Small intestine (tissue), 16 donors: Measurements from ENCODE around the gene CAPZA2. TPM values are rescaled to one million over a fixed set of nuclear protein-coding genes. Genes with fewer than 3 reads are reported as not detected.
"Not testable (repeated sequence)": the region's sequence is repeated elsewhere in the genome, so short reads cannot be mapped to it uniquely, and the experiment has no call there.

Source experiments
- DNase-seq, 2 donors: peaks; one replicate each; pipeline versions ENCODE4 v3.0.0 to v3.0.0-alpha.2; 2013
- FAIRE-seq: peaks from 2 replicates; lab custom pipeline; 2012; peaks lifted over from hg19 to GRCh38; lab: Jason Lieb, UNC
- H3K27ac ChIP-seq, 3 donors: one replicate each; pipeline ENCODE4 v1.5.1; 2013; ENCODE audit warnings: low read length in 2 of 3, mild to moderate bottlenecking in 2 of 3, control low read depth in 1 of 3, inconsistent platforms in 1 of 3, low read depth in 1 of 3, moderate library complexity in 1 of 3
- H3K27me3 ChIP-seq, 3 donors: one replicate each; pipeline ENCODE4 v1.6.1; 2013; ENCODE audit warnings: low read length in 3 of 3, inconsistent platforms in 1 of 3; ENCODE audit not compliant: control insufficient read depth in 3 of 3, insufficient read depth in 3 of 3
- H3K36me3 ChIP-seq, 3 donors: one replicate each; pipeline ENCODE4 v1.6.1; 2013; ENCODE audit warnings: low read length in 3 of 3, inconsistent platforms in 1 of 3, low read depth in 1 of 3, mild to moderate bottlenecking in 1 of 3, moderate library complexity in 1 of 3; ENCODE audit not compliant: control insufficient read depth in 3 of 3, insufficient read depth in 2 of 3
- H3K4me1 ChIP-seq, 3 donors: one replicate each; pipeline ENCODE4 v1.6.1; 2013; ENCODE audit warnings: low read length in 2 of 3, inconsistent platforms in 1 of 3, low read depth in 1 of 3, mild to moderate bottlenecking in 1 of 3, moderate library complexity in 1 of 3; ENCODE audit not compliant: control insufficient read depth in 3 of 3, insufficient read depth in 2 of 3
- H3K4me3 ChIP-seq, 3 donors: one replicate each; pipeline ENCODE4 v1.5.1; 2013; ENCODE audit warnings: low read length in 3 of 3, control low read depth in 1 of 3, inconsistent platforms in 1 of 3, low read depth in 1 of 3, mild to moderate bottlenecking in 1 of 3, moderate library complexity in 1 of 3
- H3K9me3 ChIP-seq, 2 donors: one replicate each; pipeline ENCODE4 v1.6.1; 2013; ENCODE audit warnings: low read depth in 1 of 2, low read length in 1 of 2; ENCODE audit not compliant: control insufficient read depth in 2 of 2, insufficient read depth in 1 of 2
- WGBS, 3 donors: extraction: QIAGEN DNeasy Blood & Tissue Kit; methylation state at CpG; one replicate each; pipeline ENCODE4 v1.1.7; 2013; 5-methylcytosine and 5-hydroxymethylcytosine counted together
- long read RNA-seq, 10 donors: transcript quantifications; one replicate each; lab custom pipeline, GENCODE V29; 2026
- polyA plus RNA-seq, 4 donors: library from polyadenylated mRNA; stranded (reverse) in 3 of 4; unstranded in 1 of 4; fragments of 200-250 nt in 3 of 4; fragments of 120-200 nt in 1 of 4; gene quantifications; one replicate each; pipeline versions ENCODE4 v1.2.1 to v1.2.3, GENCODE V29; 2013
- donor health status: healthy with polysubstance abuse.
- donor health status: control.
- donor health status: control.
- donor health status: Bipolar disorder and iron deficiency.
- donor health status: healthy.

Gene CAPZA2
- polyA plus RNA-seq: 100 to 1,000 TPM in 1 of 4 donors, 10 to 100 TPM in 3; 84.6 to 140 (median 91.2) TPM
- long read RNA-seq, donor 1, full-length matches to known transcripts: 130 of 139 reads
- long read RNA-seq, donor 1, partial matches to known transcripts: 9 of 139 reads
- long read RNA-seq, donor 1, other reads (novel, unspliced or antisense): 0 of 139 reads
- long read RNA-seq, donor 2, full-length matches to known transcripts: 33 of 42 reads
- long read RNA-seq, donor 2, partial matches to known transcripts: 9 of 42 reads
- long read RNA-seq, donor 2, other reads (novel, unspliced or antisense): 0 of 42 reads
- long read RNA-seq, donor 3, full-length matches to known transcripts: 41 of 49 reads
- long read RNA-seq, donor 3, partial matches to known transcripts: 8 of 49 reads
- long read RNA-seq, donor 3, other reads (novel, unspliced or antisense): 0 of 49 reads
- long read RNA-seq, donor 4, full-length matches to known transcripts: 3 of 3 reads
- long read RNA-seq, donor 4, partial matches to known transcripts: 0 of 3 reads
- long read RNA-seq, donor 4, other reads (novel, unspliced or antisense): 0 of 3 reads
- long read RNA-seq, donor 5, full-length matches to known transcripts: 17 of 22 reads
- long read RNA-seq, donor 5, partial matches to known transcripts: 5 of 22 reads
- long read RNA-seq, donor 5, other reads (novel, unspliced or antisense): 0 of 22 reads
- long read RNA-seq, donor 6, full-length matches to known transcripts: 50 of 55 reads
- long read RNA-seq, donor 6, partial matches to known transcripts: 0 of 55 reads
- long read RNA-seq, donor 6, other reads (novel, unspliced or antisense): 5 of 55 reads
- long read RNA-seq, donor 7, full-length matches to known transcripts: 137 of 147 reads
- long read RNA-seq, donor 7, partial matches to known transcripts: 10 of 147 reads
- long read RNA-seq, donor 7, other reads (novel, unspliced or antisense): 0 of 147 reads
- long read RNA-seq, donor 8, full-length matches to known transcripts: 7 of 7 reads
- long read RNA-seq, donor 8, partial matches to known transcripts: 0 of 7 reads
- long read RNA-seq, donor 8, other reads (novel, unspliced or antisense): 0 of 7 reads
- long read RNA-seq, donor 9, full-length matches to known transcripts: 12 of 12 reads
- long read RNA-seq, donor 9, partial matches to known transcripts: 0 of 12 reads
- long read RNA-seq, donor 9, other reads (novel, unspliced or antisense): 0 of 12 reads
- long read RNA-seq, donor 10, full-length matches to known transcripts: 74 of 74 reads
- long read RNA-seq, donor 10, partial matches to known transcripts: 0 of 74 reads
- long read RNA-seq, donor 10, other reads (novel, unspliced or antisense): 0 of 74 reads

- Histone ChIP-seq H3K4me3 (peak within 1 kb of the TSS; percentile 71 to 99 (median 93)), H3K4me1 (peaks cover 0 to 3% (median 2%) of the 10 kb centered on the region in 3 donors), H3K36me3 (no peaks in the 10 kb centered on the region), H3K9me3 (no peaks in the 10 kb centered on the region), H3K27ac (peak within 1 kb of the TSS; percentile 94 to 99 (median 98)), H3K27me3 (no peaks in the 10 kb centered on the region)
- DNase-seq: peak; percentile 92 to 98
- WGBS, 3 donors: 0 to 1% (median 0%) methylated on average over 47 to 80 of the region's 80 CpGs
- no peak for FAIRE-seq
These were observed at the start of gene CAPZA2 for GRCh38 chr7:116862234-116862950. CAPZA2 (plus strand) TSS chr7:116862587; CDS start chr7:116862612, 25 bp downstream.

DNA sequence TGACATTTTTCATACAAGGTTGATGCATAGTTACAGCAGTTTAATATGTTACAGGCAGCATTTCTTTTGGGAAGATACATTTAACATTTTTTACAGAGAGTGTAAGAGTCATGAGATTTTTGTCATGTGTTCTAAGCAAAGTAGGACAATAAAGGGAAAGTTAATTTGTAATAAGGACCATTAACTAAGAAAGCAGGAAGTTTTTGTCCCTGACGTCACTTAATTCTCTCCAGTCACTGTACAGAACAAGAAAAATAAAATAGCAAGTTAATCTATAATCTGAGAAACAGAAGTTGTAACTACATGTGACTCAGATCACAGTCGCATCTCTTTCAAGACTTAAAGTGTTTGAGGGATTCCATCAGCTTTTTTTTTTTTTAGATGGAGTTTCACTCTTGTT, 49.5 kb upstream of the CAPZA2 start:
- FAIRE-seq (no peak), DNase-seq (peak; percentile 59 to 84)
- H3K36me3 ChIP-seq: no peaks in the 10 kb centered on the region
- H3K27me3 ChIP-seq: no peaks in the 10 kb centered on the region
- 11 to 49% (median 24%) methylated on average over 2 of the region's 2 CpGs for WGBS, 3 donors
- H3K4me3 ChIP-seq: no peak overlapping the region
- peak overlapping the region in 1 of 3 donors; percentile 62 for H3K27ac ChIP-seq
- peaks cover 2 to 40% (median 7%) of the 10 kb centered on the region in 3 donors for H3K4me1 ChIP-seq
- no peaks in the 10 kb centered on the region for H3K9me3 ChIP-seq

DNA sequence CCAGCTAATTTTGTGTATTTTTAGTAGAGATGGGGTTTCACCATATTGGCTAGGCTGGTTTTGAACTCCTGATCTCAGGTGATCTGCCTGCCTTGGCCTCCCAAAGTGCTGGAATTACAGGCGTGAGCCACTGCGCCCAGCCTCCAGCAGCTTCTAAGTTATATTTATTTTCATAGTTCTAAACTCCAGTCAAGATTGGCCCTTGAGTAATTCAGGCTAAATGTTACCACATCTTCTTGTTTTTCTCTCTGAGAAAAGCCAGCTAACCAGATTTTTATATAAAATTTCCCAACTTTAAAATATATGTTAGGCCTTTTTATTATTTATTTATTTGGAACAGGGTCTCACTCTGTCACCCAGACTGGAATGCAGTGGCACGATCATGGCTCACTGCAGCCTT, 49.0 kb upstream of the CAPZA2 start:
- FAIRE-seq, H3K4me3 ChIP-seq, H3K9me3 ChIP-seq, H3K36me3 ChIP-seq, H3K27me3 ChIP-seq: not testable (repeated sequence)
- 87 to 93% (median 92%) methylated on average over 3 of the region's 3 CpGs for WGBS, 3 donors
- H3K27ac ChIP-seq: peak overlapping the region in 1 of 3 donors; percentile 62
- peak in 1 of 2 donors; percentile 43 for DNase-seq
- H3K4me1 ChIP-seq: peaks cover 2 to 39% (median 7%) of the 10 kb centered on the region in 3 donors

- H3K9me3 ChIP-seq: no peaks in the 10 kb centered on the region
- DNase-seq (no peak), FAIRE-seq (no peak)
- H3K4me1 ChIP-seq: peaks cover 0 to 28% (median 4%) of the 10 kb centered on the region in 3 donors
- whole genome bisulfite sequencing, 3 donors: 74 to 80% (median 75%) methylated on average over 3 of the region's 3 CpGs
- H3K27me3 ChIP-seq: no peaks in the 10 kb centered on the region
- no peak overlapping the region for H3K27ac ChIP-seq
- H3K4me3 ChIP-seq: no peak overlapping the region
- no peaks in the 10 kb centered on the region for H3K36me3 ChIP-seq
These were observed 47.3 kb upstream of the CAPZA2 start for GRCh38 chr7:116815041-116815440.

DNA sequence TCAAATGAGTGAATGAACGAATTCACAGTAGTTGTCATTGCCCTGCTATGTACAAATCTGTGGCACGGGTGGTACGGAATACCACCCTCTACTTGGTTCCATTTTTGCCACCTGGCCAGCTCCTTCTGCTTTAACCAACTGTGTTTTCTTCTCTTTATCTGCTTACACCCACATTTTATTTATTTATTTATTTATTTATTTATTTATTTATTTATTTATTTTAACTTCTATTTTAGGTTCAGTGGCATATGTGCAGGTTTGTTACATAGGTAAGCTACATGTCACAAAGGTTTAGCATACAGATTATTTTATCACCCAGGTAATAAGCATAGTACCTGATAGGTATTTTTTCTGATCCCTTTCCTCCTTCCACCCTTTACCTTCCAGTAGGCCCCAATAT, 42.2 kb upstream of the CAPZA2 start:
- Histone ChIP-seq H3K4me1 (no peaks in the 10 kb centered on the region), H3K36me3 (no peaks in the 10 kb centered on the region), H3K27ac (no peak overlapping the region), H3K9me3 (no peaks in the 10 kb centered on the region), H3K4me3 (no peak overlapping the region), H3K27me3 (no peaks in the 10 kb centered on the region)
- FAIRE-seq: no peak
- DNase-seq: no peak
- 89 to 95% (median 89%) methylated on average over 3 of the region's 3 CpGs for WGBS, 3 donors

GRCh38 chr7:116821647-116822046, 40.7 kb upstream of the CAPZA2 start:
- H3K27ac ChIP-seq, DNase-seq, H3K9me3 ChIP-seq, FAIRE-seq, H3K27me3 ChIP-seq, H3K4me1 ChIP-seq, H3K4me3 ChIP-seq, H3K36me3 ChIP-seq: not testable (repeated sequence)
- WGBS, 3 donors: 94 to 98% (median 96%) methylated on average over 4 of the region's 4 CpGs

DNA sequence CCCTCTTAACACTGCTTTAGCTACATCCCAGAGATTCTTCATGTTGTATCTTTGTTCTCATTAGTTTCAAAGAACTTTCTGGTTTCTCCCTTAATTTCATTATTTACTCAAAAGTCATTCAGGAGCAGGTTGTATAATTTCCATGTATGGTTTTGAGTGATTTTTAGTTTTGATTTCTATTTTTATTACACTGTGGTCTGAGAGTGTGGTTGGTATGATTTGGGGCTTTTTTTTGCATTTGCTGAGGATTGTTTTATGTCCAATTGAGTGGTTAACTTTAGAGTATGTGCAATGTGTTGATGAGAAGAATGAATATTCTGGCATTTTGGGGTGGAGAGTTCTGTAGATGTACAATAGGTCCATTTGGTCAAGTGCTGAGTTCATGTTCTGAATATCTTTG, 37.9 kb upstream of the CAPZA2 start:
- DNase-seq (no peak), FAIRE-seq (no peak)
- no peaks in the 10 kb centered on the region for H3K4me1 ChIP-seq
- no peak overlapping the region for H3K27ac ChIP-seq
- no peak overlapping the region for H3K4me3 ChIP-seq
- no peaks in the 10 kb centered on the region for H3K36me3 ChIP-seq
- H3K27me3 ChIP-seq: no peaks in the 10 kb centered on the region
- no peaks in the 10 kb centered on the region for H3K9me3 ChIP-seq
